K562 (cell line): ENCODE measurements around the gene RUNX1. TPM values are rescaled to one million over a fixed set of nuclear protein-coding genes. Genes with fewer than 3 reads are reported as not detected.

Experiments used
- ELF2 ChIP-seq: fragments of 250-450 bp; sonication (Bioruptor Pico); IDR thresholded peaks from 2 replicates; pipeline ENCODE4 v1.5.0; 2021; ENCODE audit warnings: mild to moderate bottlenecking
- HLTF ChIP-seq: fragments of 450-650 bp; IDR thresholded peaks from 2 replicates; pipeline ENCODE4 v1.6.1; 2016
- L3MBTL2 ChIP-seq: fragments of 450-650 bp; IDR thresholded peaks from 2 replicates; pipeline ENCODE4 v1.6.1; 2016; ENCODE audit warnings: mild to moderate bottlenecking, moderate library complexity
- LEF1 ChIP-seq: fragments of 450-650 bp; IDR thresholded peaks from 2 replicates; pipeline ENCODE4 v1.6.1; 2016; ENCODE audit warnings: mild to moderate bottlenecking
- NFIX ChIP-seq: fragments of 250-450 bp; sonication (Bioruptor Pico); IDR thresholded peaks from 2 replicates; pipeline ENCODE4 v1.4.0; 2020; ENCODE audit warnings: low read depth, mild to moderate bottlenecking, moderate library complexity
- NR0B1 ChIP-seq: fragments of 450-650 bp; IDR thresholded peaks from one replicate; pipeline ENCODE4 v1.6.1; 2018; ENCODE audit warnings: mild to moderate bottlenecking, moderate library complexity; ENCODE audit not compliant: partially characterized antibody
- RB1 ChIP-seq: fragments of 450-650 bp; IDR thresholded peaks from 2 replicates; pipeline ENCODE4 v1.6.1; 2017; ENCODE audit warnings: low read depth, mild to moderate bottlenecking
- TAF7 ChIP-seq: fragments of 450-650 bp; IDR thresholded peaks from 2 replicates; pipeline ENCODE4 v1.6.1; 2016; ENCODE audit warnings: missing genetic modification characterization, missing compliant biosample characterization
- THRB ChIP-seq: fragments of 450-650 bp; formaldehyde crosslinking; conservative IDR thresholded peaks from 2 replicates; pipeline ENCODE4 v1.4.0; 2022; ENCODE audit warnings: mild to moderate bottlenecking, missing genetic modification characterization
- U2AF2 ChIP-seq: fragments of 200-400 bp; formaldehyde crosslinking; optimal IDR thresholded peaks from 2 replicates; pipeline ENCODE3; 2017; ENCODE audit warnings: low read depth, mild to moderate bottlenecking, low read length
- ZC3H11A ChIP-seq: IDR thresholded peaks from 2 replicates; pipeline ENCODE4 v1.6.1; 2012; ENCODE audit warnings: low read depth, low read length, improper control_type of control experiment
- ZNF239 ChIP-seq: fragments of 250-450 bp; sonication (Bioruptor Pico); IDR thresholded peaks from 2 replicates; pipeline ENCODE4 v1.4.0; 2020; ENCODE audit warnings: mild to moderate bottlenecking
- ZNF311 ChIP-seq: fragments of 250-450 bp; sonication (Bioruptor Pico); IDR thresholded peaks from 2 replicates; pipeline ENCODE4 v1.4.0; 2020; ENCODE audit warnings: mild to moderate bottlenecking, moderate library complexity
- ZNF347 ChIP-seq: fragments of 450-650 bp; formaldehyde crosslinking; IDR thresholded peaks from 2 replicates; pipeline ENCODE4 v1.4.0; 2020; ENCODE audit warnings: low read depth, mild to moderate bottlenecking, moderate library complexity
- ZNF696 ChIP-seq: fragments of 250-450 bp; sonication (Bioruptor Pico); conservative IDR thresholded peaks from 2 replicates; pipeline ENCODE4 v1.4.0; 2020; ENCODE audit warnings: mild to moderate bottlenecking, moderate library complexity
- polyA plus RNA-seq, 8 experiments: library from polyadenylated mRNA; depleted of rRNA in 4 of 8; stranded (reverse) in 5 of 8; unstranded in 3 of 8; fragments of >200 nt; fragmentation: Nextera tagmentation in 2 of 8; fragmentation: Illumina TruSeq in 1 of 8; extraction: Ambion mirVana in 2 of 8; extraction: Trizol in 1 of 8; gene quantifications; 2 replicates each; pipeline versions ENCODE4 v1.2.1 to v1.2.3, GENCODE V29; 2011 to 2014; ENCODE audit warnings: inconsistent platforms in 1 of 8, missing spikeins in 1 of 8
- total RNA-seq, 7 experiments: library from RNA; depleted of rRNA in 6 of 7; stranded (reverse); fragments of >200 nt in 6 of 7; fragmentation: Illumina TruSeq in 2 of 7; extraction: Trizol in 2 of 7; gene quantifications; 2 replicates each; pipeline versions ENCODE4 v1.2.1 to v1.2.3, GENCODE V29; 2011 to 2021; ENCODE audit warnings: low replicate concordance in 1 of 7
- TF ChIP-seq, protein P1 (sequence below): fragments of 450-650 bp; IDR thresholded peaks from 2 replicates; pipeline ENCODE4 v1.6.1; 2016; ENCODE audit warnings: low read depth
- TF ChIP-seq, protein P2 (sequence below): fragments of 250-450 bp; sonication (Bioruptor Pico); IDR thresholded peaks from 2 replicates; pipeline ENCODE4 v1.8.0; 2022; ENCODE audit warnings: inconsistent platforms, mild to moderate bottlenecking, moderate library complexity, borderline replicate concordance

The RUNX1 gene
- total and polyA plus RNA-seq, 9 of the 15 experiments (the other 6 are each of a cell fraction or from before 2014, with no cell fraction given) = 2.2 to 68.6 (median 17.8) TPM

DNA sequence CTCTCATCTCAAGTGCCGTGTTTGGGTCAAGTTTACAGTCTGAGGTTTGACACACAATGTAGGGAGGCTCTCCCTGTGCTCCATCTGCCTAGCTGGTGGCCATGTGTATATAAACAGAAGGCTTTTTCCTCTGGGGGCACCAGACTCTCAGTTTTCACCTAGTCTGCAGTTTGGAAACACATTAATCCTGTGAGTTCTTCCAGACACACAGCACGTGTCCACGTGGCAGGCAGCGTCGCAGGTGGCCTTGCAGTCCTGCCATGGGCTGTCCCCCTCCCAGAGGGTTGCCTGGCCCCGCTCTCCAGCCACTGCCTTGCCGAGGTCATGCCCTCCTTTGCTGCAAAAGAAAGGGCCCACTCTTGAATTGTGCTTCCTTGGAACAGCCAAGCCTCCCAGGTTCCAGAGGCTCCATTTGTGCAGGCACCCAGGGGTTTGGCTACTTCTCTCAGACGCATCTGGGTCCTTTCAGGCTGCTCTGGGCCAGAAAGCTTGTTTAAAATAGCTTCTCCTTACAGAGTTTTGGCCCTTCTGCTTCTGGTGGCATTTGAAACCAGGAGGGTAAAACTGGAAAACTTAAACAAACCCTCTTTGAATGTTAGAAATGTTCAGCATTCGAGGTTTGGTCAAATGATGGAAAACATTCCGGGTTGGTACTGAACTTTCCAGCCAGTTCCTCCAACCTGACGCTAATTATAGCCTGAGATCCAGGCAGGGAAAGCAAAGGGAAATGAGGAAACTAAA lies 4.4 kb upstream of the RUNX1 start (continued):
- TF ChIP-seq, protein P1, sequence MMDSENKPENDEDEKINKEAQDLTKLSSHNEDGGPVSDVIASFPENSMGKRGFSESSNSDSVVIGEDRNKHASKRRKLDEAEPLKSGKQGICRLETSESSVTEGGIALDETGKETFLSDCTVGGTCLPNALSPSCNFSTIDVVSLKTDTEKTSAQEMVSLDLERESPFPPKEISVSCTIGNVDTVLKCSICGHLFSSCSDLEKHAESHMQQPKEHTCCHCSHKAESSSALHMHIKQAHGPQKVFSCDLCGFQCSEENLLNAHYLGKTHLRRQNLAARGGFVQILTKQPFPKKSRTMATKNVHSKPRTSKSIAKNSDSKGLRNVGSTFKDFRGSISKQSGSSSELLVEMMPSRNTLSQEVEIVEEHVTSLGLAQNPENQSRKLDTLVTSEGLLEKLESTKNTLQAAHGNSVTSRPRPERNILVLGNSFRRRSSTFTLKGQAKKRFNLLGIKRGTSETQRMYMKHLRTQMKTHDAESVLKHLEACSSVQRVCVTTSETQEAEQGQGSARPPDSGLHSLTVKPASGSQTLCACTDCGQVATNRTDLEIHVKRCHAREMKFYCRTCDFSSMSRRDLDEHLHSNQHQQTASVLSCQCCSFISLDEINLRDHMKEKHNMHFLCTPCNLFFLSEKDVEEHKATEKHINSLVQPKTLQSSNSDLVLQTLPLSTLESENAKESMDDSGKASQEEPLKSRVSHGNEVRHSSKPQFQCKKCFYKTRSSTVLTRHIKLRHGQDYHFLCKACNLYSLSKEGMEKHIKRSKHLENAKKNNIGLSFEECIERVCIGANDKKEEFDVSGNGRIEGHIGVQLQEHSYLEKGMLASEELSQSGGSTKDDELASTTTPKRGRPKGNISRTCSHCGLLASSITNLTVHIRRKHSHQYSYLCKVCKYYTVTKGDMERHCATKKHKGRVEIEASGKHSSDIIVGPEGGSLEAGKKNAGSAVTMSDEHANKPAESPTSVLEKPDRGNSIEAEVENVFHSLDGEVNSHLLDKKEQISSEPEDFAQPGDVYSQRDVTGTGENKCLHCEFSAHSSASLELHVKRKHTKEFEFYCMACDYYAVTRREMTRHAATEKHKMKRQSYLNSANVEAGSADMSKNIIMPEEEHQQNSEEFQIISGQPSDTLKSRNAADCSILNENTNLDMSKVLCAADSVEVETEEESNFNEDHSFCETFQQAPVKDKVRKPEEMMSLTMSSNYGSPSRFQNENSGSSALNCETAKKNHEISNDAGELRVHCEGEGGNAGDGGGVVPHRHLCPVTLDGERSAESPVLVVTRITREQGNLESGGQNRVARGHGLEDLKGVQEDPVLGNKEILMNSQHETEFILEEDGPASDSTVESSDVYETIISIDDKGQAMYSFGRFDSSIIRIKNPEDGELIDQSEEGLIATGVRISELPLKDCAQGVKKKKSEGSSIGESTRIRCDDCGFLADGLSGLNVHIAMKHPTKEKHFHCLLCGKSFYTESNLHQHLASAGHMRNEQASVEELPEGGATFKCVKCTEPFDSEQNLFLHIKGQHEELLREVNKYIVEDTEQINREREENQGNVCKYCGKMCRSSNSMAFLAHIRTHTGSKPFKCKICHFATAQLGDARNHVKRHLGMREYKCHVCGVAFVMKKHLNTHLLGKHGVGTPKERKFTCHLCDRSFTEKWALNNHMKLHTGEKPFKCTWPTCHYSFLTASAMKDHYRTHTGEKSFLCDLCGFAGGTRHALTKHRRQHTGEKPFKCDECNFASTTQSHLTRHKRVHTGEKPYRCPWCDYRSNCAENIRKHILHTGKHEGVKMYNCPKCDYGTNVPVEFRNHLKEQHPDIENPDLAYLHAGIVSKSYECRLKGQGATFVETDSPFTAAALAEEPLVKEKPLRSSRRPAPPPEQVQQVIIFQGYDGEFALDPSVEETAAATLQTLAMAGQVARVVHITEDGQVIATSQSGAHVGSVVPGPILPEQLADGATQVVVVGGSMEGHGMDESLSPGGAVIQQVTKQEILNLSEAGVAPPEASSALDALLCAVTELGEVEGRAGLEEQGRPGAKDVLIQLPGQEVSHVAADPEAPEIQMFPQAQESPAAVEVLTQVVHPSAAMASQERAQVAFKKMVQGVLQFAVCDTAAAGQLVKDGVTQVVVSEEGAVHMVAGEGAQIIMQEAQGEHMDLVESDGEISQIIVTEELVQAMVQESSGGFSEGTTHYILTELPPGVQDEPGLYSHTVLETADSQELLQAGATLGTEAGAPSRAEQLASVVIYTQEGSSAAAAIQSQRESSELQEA = no peak
- no peak for TF ChIP-seq RB1
- no peak for TF ChIP-seq LEF1
- TF ChIP-seq ZNF239 = no peak
- peak; percentile 81 for TF ChIP-seq L3MBTL2
- TF ChIP-seq TAF7 = no peak
- no peak for TF ChIP-seq ELF2 (CRISPR knock-in tag)
- no peak for TF ChIP-seq NFIX (CRISPR knock-in tag)
- TF ChIP-seq U2AF2 = no peak
- TF ChIP-seq, protein P2, sequence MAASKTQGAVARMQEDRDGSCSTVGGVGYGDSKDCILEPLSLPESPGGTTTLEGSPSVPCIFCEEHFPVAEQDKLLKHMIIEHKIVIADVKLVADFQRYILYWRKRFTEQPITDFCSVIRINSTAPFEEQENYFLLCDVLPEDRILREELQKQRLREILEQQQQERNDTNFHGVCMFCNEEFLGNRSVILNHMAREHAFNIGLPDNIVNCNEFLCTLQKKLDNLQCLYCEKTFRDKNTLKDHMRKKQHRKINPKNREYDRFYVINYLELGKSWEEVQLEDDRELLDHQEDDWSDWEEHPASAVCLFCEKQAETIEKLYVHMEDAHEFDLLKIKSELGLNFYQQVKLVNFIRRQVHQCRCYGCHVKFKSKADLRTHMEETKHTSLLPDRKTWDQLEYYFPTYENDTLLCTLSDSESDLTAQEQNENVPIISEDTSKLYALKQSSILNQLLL (CRISPR knock-in tag) = no peak
- TF ChIP-seq NR0B1 = no peak
- TF ChIP-seq ZNF311 (CRISPR knock-in tag) = no peak; the same call in 1 of the 2 replicates
- no peak for TF ChIP-seq ZC3H11A
- TF ChIP-seq ZNF347 (CRISPR knock-in tag) = no peak
- TF ChIP-seq THRB (CRISPR knock-in tag) = no peak
- no peak for TF ChIP-seq ZNF696 (CRISPR knock-in tag)
- TF ChIP-seq HLTF = no peak
